22Rv1 (cell line): ENCODE measurements around the gene TBC1D13.

Source experiments
- ZFX ChIP-seq: fragments of 450-650 bp; IDR thresholded peaks from 2 replicates; pipeline ENCODE4 v1.6.1; 2017; ENCODE audit warnings: antibody characterized with exemption, borderline replicate concordance
- TF ChIP-seq, protein P1 (sequence below): fragments of 450-650 bp; IDR thresholded peaks from 2 replicates; pipeline ENCODE4 v1.5.1; 2017; ENCODE audit warnings: mild to moderate bottlenecking

GRCh38 chr9:128792978-128793686, 6.1 kb downstream of the TBC1D13 start:
- TF ChIP-seq, protein P1, sequence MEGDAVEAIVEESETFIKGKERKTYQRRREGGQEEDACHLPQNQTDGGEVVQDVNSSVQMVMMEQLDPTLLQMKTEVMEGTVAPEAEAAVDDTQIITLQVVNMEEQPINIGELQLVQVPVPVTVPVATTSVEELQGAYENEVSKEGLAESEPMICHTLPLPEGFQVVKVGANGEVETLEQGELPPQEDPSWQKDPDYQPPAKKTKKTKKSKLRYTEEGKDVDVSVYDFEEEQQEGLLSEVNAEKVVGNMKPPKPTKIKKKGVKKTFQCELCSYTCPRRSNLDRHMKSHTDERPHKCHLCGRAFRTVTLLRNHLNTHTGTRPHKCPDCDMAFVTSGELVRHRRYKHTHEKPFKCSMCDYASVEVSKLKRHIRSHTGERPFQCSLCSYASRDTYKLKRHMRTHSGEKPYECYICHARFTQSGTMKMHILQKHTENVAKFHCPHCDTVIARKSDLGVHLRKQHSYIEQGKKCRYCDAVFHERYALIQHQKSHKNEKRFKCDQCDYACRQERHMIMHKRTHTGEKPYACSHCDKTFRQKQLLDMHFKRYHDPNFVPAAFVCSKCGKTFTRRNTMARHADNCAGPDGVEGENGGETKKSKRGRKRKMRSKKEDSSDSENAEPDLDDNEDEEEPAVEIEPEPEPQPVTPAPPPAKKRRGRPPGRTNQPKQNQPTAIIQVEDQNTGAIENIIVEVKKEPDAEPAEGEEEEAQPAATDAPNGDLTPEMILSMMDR = no peak
- no peak for TF ChIP-seq ZFX
